C4-2B (cell line): Measurements from ENCODE around the gene KRTAP21-1.

Source experiments
- CTCF ChIP-seq: fragments of 450-650 bp; conservative IDR thresholded peaks from 2 replicates; pipeline ENCODE4 v1.5.1; 2017; ENCODE audit warnings: mild to moderate bottlenecking
- ZFX ChIP-seq: fragments of 450-650 bp; IDR thresholded peaks from 2 replicates; pipeline ENCODE4 v1.6.1; 2017

GRCh38 chr21:30779249-30779648 lies 24.0 kb upstream of the KRTAP21-1 start:
- TF ChIP-seq CTCF, result no peak
- no peak for TF ChIP-seq ZFX
